ENCODE data around the gene RTTN.

RTTN gene

DNA sequence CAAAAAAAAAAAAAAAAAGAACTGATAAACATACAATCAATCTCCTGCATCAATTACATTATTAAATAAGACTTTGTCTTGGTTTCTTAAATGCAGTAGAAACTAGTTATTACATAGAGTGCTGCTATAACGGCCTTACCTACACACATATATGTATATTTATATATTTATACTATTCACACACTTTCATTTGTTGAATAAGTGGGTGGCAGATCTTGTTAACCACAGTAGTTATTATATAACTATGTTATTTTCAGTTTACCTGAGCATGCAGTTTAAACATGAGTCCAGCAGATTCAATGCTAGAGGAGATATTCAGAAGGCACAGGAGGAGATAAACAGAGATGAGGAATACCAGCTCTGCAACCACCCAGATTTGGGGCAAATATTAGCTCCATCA, 176.3 kb downstream of the RTTN start:
- H3K9me2 ChIP-seq (replicated peaks; ENCODE audit: insufficient read depth, low read length), result no peaks in the 10 kb centered on the region
- no peaks in the 10 kb centered on the region for H3K9me3 ChIP-seq (ENCODE audit: insufficient read depth, low read length)
- no peak overlapping the region for H3K4me3 ChIP-seq (ENCODE audit: insufficient read depth, low read length, poor library complexity, severe bottlenecking)
- no peaks in the 10 kb centered on the region for H3K27me3 ChIP-seq (ENCODE audit: low read length)
- TF ChIP-seq, protein P1, sequence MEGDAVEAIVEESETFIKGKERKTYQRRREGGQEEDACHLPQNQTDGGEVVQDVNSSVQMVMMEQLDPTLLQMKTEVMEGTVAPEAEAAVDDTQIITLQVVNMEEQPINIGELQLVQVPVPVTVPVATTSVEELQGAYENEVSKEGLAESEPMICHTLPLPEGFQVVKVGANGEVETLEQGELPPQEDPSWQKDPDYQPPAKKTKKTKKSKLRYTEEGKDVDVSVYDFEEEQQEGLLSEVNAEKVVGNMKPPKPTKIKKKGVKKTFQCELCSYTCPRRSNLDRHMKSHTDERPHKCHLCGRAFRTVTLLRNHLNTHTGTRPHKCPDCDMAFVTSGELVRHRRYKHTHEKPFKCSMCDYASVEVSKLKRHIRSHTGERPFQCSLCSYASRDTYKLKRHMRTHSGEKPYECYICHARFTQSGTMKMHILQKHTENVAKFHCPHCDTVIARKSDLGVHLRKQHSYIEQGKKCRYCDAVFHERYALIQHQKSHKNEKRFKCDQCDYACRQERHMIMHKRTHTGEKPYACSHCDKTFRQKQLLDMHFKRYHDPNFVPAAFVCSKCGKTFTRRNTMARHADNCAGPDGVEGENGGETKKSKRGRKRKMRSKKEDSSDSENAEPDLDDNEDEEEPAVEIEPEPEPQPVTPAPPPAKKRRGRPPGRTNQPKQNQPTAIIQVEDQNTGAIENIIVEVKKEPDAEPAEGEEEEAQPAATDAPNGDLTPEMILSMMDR (IDR thresholded peaks at IDR 0.05; ENCODE audit: insufficient read depth, low read length, poor library complexity, severe bottlenecking), result no peak
- no peak for TF ChIP-seq EZH2phosphoT487 (conservative IDR thresholded peaks at IDR 0.05; ENCODE audit: low read length)
- peaks cover 7% of the 10 kb centered on the region; the same call in 1 of the 2 replicates for H3K36me3 ChIP-seq (ENCODE audit: low read length)
- no peak overlapping the region for H3K9ac ChIP-seq (ENCODE audit: low read length)
- H3F3A ChIP-seq (ENCODE audit: insufficient read depth), result no peaks in the 10 kb centered on the region
- no peaks in the 10 kb centered on the region for H4K20me1 ChIP-seq (ENCODE audit: low read depth, low read length)
- H3K27ac ChIP-seq (ENCODE audit: low read depth, low read length), result no peak overlapping the region
- no peaks in the 10 kb centered on the region for H3K79me2 ChIP-seq (ENCODE audit: insufficient read depth, low read length)
- H3K4me2 ChIP-seq (ENCODE audit: low read depth, low read length, poor library complexity, severe bottlenecking), result no peak overlapping the region
- H2AFZ ChIP-seq (ENCODE audit: low read depth, low read length, severe bottlenecking), result no peak overlapping the region

- H3F3A ChIP-seq (ENCODE audit: insufficient read depth), result no peaks in the 10 kb centered on the region
- no peak overlapping the region for H2AFZ ChIP-seq (ENCODE audit: low read depth, low read length, severe bottlenecking)
- H3K27ac ChIP-seq (ENCODE audit: low read depth, low read length), result no peak overlapping the region
- no peaks in the 10 kb centered on the region for H3K9me3 ChIP-seq (ENCODE audit: insufficient read depth, low read length)
- H3K4me2 ChIP-seq (ENCODE audit: low read depth, low read length, poor library complexity, severe bottlenecking), result no peak overlapping the region
- TF ChIP-seq, protein P1 (IDR thresholded peaks at IDR 0.05; ENCODE audit: insufficient read depth, low read length, poor library complexity, severe bottlenecking), result no peak
- TF ChIP-seq EZH2phosphoT487 (conservative IDR thresholded peaks at IDR 0.05; ENCODE audit: low read length), result no peak
- no peaks in the 10 kb centered on the region for H3K9me2 ChIP-seq (replicated peaks; ENCODE audit: insufficient read depth, low read length)
- H3K9ac ChIP-seq (ENCODE audit: low read length), result no peak overlapping the region
- H4K20me1 ChIP-seq (ENCODE audit: low read depth, low read length), result no peaks in the 10 kb centered on the region
- H3K36me3 ChIP-seq (ENCODE audit: low read length), result peaks cover 7% of the 10 kb centered on the region; the same call in 1 of the 2 replicates
- H3K79me2 ChIP-seq (ENCODE audit: insufficient read depth, low read length), result no peaks in the 10 kb centered on the region
- no peaks in the 10 kb centered on the region for H3K27me3 ChIP-seq (ENCODE audit: low read length)
- no peak overlapping the region for H3K4me3 ChIP-seq (ENCODE audit: insufficient read depth, low read length, poor library complexity, severe bottlenecking)
These were observed 176.8 kb downstream of the RTTN start for GRCh38 chr18:70028734-70029133.

DNA sequence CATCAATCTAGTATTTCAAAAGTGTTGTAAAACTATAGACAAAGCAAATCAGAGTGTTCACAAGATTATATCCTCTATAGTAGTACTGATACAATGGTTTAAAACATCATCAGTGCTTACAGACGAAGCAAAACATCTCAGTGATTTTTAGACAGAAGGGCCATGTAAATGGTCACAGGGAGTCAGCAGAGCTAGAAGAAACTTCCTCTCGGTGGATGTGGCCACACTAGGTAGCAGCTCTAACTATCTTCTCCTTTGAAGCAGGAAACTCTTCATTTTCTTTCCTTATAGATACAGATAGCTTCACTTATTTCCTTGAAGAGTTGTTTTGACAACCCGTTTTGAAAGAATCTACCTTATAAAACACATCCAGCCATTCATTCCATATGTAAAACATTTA, 177.4 kb downstream of the RTTN start:
- H3K9me3 ChIP-seq (ENCODE audit: insufficient read depth, low read length), result no peaks in the 10 kb centered on the region
- H3F3A ChIP-seq (ENCODE audit: insufficient read depth), result no peaks in the 10 kb centered on the region
- H2AFZ ChIP-seq (ENCODE audit: low read depth, low read length, severe bottlenecking), result no peak overlapping the region
- peaks cover 7% of the 10 kb centered on the region; the same call in 1 of the 2 replicates for H3K36me3 ChIP-seq (ENCODE audit: low read length)
- no peak overlapping the region for H3K27ac ChIP-seq (ENCODE audit: low read depth, low read length)
- H3K4me2 ChIP-seq (ENCODE audit: low read depth, low read length, poor library complexity, severe bottlenecking), result no peak overlapping the region
- H3K9me2 ChIP-seq (replicated peaks; ENCODE audit: insufficient read depth, low read length), result no peaks in the 10 kb centered on the region
- no peak overlapping the region for H3K9ac ChIP-seq (ENCODE audit: low read length)
- no peak overlapping the region for H3K4me3 ChIP-seq (ENCODE audit: insufficient read depth, low read length, poor library complexity, severe bottlenecking)
- H3K27me3 ChIP-seq (ENCODE audit: low read length), result no peaks in the 10 kb centered on the region
- TF ChIP-seq, protein P1 (IDR thresholded peaks at IDR 0.05; ENCODE audit: insufficient read depth, low read length, poor library complexity, severe bottlenecking), result no peak
- TF ChIP-seq EZH2phosphoT487 (conservative IDR thresholded peaks at IDR 0.05; ENCODE audit: low read length), result no peak
- H4K20me1 ChIP-seq (ENCODE audit: low read depth, low read length), result no peaks in the 10 kb centered on the region
- H3K79me2 ChIP-seq (ENCODE audit: insufficient read depth, low read length), result no peaks in the 10 kb centered on the region

Measured in SU-DHL-6 (cell line).